ENCODE results near the gene NOXRED1. TPM values are rescaled to one million over a fixed set of nuclear protein-coding genes. Genes with fewer than 3 reads are reported as not detected.

NOXRED1 gene
- total RNA-seq, 4 donors from 2014 or later = not detected

GRCh38 chr14:77375973-77376770 lies 47.2 kb downstream of the NOXRED1 start:
- TF ChIP-seq EP300 (IDR thresholded peaks at IDR 0.05) (no peak), CTCF (IDR thresholded peaks at IDR 0.05) (no peak), POLR2A (IDR thresholded peaks at IDR 0.05) (no peak), POLR2AphosphoS5 (IDR thresholded peaks at IDR 0.05) (no peak)
- 10 to 12% methylated on average over 12 to 15 of the region's 24 CpGs for WGBS, 2 donors (ENCODE audit: low coverage in 1 of 2)
- peak overlapping the region; percentile 73 to 78 for H3K4me3 ChIP-seq
- H3K36me3 ChIP-seq = no peaks in the 10 kb centered on the region
- peak overlapping the region; percentile 44 to 90 (median 86) for H3K27ac ChIP-seq
- H3K9me3 ChIP-seq = no peaks in the 10 kb centered on the region
- no peaks in the 10 kb centered on the region for H3K27me3 ChIP-seq
- peak; percentile 2 for ATAC-seq
- peaks cover 0 to 27% (median 9%) of the 10 kb centered on the region in 3 donors for H3K4me1 ChIP-seq

- Histone ChIP-seq H3K36me3 (no peaks in the 10 kb centered on the region), H3K4me3 (peak overlapping the region in 1 of 2 donors; percentile 73), H3K4me1 (peaks cover 0 to 27% (median 9%) of the 10 kb centered on the region in 3 donors), H3K27ac (no peak overlapping the region), H3K9me3 (no peaks in the 10 kb centered on the region), H3K27me3 (no peaks in the 10 kb centered on the region)
- WGBS, 2 donors (ENCODE audit: low coverage in 1 of 2) = 73 to 77% methylated on average over 9 of the region's 9 CpGs
- no peak for ATAC-seq
- TF ChIP-seq POLR2A (IDR thresholded peaks at IDR 0.05) (no peak), CTCF (IDR thresholded peaks at IDR 0.05) (no peak), EP300 (IDR thresholded peaks at IDR 0.05) (no peak), POLR2AphosphoS5 (IDR thresholded peaks at IDR 0.05) (no peak)
These were observed 48.0 kb downstream of the NOXRED1 start for GRCh38 chr14:77375164-77375950.

- no peaks in the 10 kb centered on the region for H3K9me3 ChIP-seq
- H3K27me3 ChIP-seq = no peaks in the 10 kb centered on the region
- H3K4me1 ChIP-seq = peaks cover 0 to 22% (median 6%) of the 10 kb centered on the region in 3 donors
- H3K36me3 ChIP-seq = no peaks in the 10 kb centered on the region
- H3K4me3 ChIP-seq = no peak overlapping the region
- ATAC-seq = no peak
- 43 to 53% methylated on average over 3 to 4 of the region's 4 CpGs for WGBS, 2 donors (ENCODE audit: low coverage in 1 of 2)
- no peak overlapping the region for H3K27ac ChIP-seq
- TF ChIP-seq EP300 (IDR thresholded peaks at IDR 0.05) (no peak), POLR2A (IDR thresholded peaks at IDR 0.05) (no peak), CTCF (IDR thresholded peaks at IDR 0.05) (no peak), POLR2AphosphoS5 (IDR thresholded peaks at IDR 0.05) (no peak)
These were observed 51.0 kb downstream of the NOXRED1 start for GRCh38 chr14:77372304-77372841.

GRCh38 chr14:77369285-77369684 lies 54.0 kb downstream of the NOXRED1 start:
- TF ChIP-seq CTCF (IDR thresholded peaks at IDR 0.05) = no peak
- H3K27ac ChIP-seq = no peak overlapping the region
- no peaks in the 10 kb centered on the region for H3K36me3 ChIP-seq
- H3K9me3 ChIP-seq = no peaks in the 10 kb centered on the region
- no peak overlapping the region for H3K4me3 ChIP-seq
- peaks cover 0 to 4% (median 0%) of the 10 kb centered on the region in 3 donors for H3K4me1 ChIP-seq
- 60 to 70% methylated on average over 1 of the region's 1 CpG for WGBS, 2 donors (ENCODE audit: low coverage in 1 of 2)
- H3K27me3 ChIP-seq = no peaks in the 10 kb centered on the region
- ATAC-seq = no peak
